Cardiac fibroblast (primary cell): Measurements from ENCODE around the gene VAMP8.
A peak's percentile ranks its signal among the peaks of the same experiment; 100 is the strongest.
"Not testable (repeated sequence)": the region's sequence is repeated elsewhere in the genome, so short reads cannot be mapped to it uniquely, and the experiment has no call there.

Experiments
- DNase-seq, 2 donors: peaks; one replicate each; pipeline versions ENCODE4 v3.0.0 to v3.0.0-alpha.2; 2010; ENCODE audit warnings: low read depth in 2 of 2
- H3K4me3 ChIP-seq, 2 donors: replicated peaks in 1 of 2; 1 replicate in 1 of 2; 2 replicates in 1 of 2; pipeline ENCODE4 v1.5.1; 2011; ENCODE audit warnings: low read depth in 2 of 2, low read length in 2 of 2, mild to moderate bottlenecking in 2 of 2, moderate library complexity in 1 of 2
- TF ChIP-seq, protein P1 (sequence below): IDR thresholded peaks from one replicate; pipeline ENCODE4 v1.5.1; 2011; ENCODE audit warnings: low read depth, mild to moderate bottlenecking, low read length, inconsistent platforms

VAMP8 gene

DNA sequence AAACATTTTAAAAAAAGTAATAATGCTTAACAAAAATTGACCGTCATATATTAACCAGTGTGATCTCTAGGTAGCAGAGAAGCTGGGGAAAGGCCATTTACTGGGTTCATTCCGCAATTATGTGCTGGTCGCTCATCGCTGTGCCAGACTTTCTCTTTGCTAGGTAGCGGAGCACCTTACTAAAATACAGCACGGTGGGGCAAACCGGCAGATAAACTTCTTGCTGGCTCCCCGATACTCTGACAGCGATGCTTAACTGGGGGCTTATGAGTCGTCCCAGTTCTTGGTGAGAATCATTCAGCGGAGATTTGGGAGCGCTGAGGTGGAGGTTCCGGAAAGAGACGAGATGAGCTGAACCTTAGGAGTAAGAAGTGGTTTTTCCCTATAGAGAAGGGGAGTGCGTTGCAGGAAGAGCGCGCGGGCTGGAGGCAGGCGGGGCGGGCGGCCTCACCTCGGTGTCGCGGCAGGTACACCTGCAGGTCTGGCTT, 33.9 kb downstream of the VAMP8 start:
- peak overlapping the region; percentile 67 to 82 for H3K4me3 ChIP-seq
- peak in 1 of 2 donors; percentile 20 for DNase-seq
- TF ChIP-seq, protein P1, sequence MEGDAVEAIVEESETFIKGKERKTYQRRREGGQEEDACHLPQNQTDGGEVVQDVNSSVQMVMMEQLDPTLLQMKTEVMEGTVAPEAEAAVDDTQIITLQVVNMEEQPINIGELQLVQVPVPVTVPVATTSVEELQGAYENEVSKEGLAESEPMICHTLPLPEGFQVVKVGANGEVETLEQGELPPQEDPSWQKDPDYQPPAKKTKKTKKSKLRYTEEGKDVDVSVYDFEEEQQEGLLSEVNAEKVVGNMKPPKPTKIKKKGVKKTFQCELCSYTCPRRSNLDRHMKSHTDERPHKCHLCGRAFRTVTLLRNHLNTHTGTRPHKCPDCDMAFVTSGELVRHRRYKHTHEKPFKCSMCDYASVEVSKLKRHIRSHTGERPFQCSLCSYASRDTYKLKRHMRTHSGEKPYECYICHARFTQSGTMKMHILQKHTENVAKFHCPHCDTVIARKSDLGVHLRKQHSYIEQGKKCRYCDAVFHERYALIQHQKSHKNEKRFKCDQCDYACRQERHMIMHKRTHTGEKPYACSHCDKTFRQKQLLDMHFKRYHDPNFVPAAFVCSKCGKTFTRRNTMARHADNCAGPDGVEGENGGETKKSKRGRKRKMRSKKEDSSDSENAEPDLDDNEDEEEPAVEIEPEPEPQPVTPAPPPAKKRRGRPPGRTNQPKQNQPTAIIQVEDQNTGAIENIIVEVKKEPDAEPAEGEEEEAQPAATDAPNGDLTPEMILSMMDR = no peak

DNA sequence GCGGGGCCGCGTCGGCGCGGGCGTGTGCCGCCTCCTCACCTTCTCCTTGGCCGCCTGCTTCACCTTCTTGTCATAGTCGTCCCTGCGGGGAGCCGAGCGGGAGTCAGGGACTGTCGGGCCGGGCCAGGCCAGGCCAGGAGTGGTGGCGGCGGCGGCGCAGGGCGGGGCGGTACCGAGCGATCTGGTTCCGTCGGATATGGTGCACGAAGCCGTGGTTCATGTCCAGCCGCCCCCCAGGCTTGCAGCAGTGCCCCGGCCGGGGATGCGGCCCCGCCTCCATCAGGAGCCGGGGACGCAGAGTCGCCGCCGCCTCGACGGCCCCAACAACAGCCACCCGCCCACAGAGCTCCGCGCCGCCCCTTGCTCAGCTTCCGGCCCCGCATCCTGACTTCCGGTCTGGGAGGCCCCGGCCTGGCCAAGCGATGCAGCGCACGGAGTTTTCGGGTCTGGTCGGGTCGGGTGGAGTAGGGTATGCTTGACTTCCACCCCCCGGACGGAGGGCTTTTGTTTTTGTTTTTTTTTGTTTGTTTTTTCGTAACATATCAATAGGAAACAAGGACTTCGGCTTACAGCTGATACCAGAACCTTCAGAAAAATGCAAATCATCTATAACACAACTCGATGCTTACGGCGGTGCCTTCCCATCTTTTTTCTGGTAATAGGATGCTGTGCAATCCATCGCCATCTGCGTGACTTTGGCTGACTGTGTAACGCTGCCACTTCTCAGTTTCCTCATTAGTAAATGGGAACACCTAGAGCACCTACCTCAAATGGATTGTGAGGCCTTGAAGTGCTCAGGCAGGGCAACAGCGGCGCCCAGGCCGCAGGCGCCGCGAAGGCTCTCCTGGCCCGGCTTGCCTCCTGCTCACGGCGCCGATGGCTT, 34.6 kb downstream of the VAMP8 start, which contains the start of gene C2orf68:
TSS of gene C2orf68 (minus strand) at position 362 of the 883 bp plus-strand sequence. CDS start at position 280, 82 bp downstream.
- peak; percentile 84 to 87 for DNase-seq
- TF ChIP-seq, protein P1 = no peak
- peak within 1 kb of the TSS; percentile 67 to 82 for H3K4me3 ChIP-seq

DNA sequence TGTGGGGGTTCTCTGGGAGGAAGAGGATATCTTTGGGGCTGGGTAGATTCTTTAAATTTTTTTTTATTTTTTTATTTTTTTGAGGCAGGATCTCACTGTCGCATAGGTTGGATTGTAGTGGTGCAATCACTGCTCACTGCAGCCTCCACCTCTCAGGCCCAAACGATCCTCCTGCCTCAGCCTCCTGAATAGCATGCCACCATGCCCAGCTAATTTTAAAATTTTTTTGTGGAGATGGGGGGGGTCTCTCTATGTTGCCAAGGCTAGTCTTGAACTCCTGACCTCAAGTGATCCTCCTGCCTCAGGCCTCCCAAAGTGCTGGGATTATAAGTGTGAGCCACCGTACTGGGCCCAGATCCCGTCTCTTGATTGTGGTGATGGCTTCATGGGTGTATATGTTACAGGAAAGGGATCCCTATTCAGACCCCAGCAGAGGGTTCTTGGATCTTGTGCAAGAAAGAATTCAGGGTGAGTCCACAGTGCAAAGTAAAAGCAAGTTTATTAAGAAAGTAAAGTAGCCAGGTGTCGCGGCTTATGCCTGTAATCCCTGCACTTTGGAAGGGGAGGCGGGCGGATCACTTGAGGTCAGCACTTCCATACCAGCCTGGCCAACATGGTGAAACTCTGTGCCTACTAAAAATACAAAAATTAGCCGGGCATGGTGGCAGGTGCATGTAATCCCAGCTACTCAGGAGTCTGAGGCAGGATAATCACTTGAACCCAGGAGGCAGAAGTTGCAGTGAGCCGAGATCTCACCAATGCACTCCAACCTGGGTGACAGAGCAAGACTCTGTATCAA, 36.5 kb downstream of the VAMP8 start:
- no peak overlapping the region for H3K4me3 ChIP-seq
- DNase-seq = no peak

DNA sequence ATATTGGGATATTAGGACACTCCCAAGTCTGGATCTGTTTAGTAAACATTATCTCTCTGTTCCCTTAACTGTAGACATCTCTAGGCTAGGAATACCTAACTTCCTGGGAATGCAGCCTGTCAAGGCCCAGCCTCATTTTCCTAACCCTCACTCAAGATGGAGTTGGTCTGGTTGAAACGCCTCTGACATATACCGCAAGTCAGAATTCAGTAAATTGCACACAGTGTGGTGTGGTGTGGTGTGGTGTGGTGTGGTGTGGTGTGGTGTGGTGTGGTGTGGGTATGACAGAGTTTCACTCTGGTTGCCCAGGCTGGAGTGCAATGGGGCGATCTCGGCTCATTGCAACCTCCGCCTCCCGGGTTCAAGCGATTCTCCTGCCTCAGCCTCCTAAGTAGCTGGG, 37.4 kb downstream of the VAMP8 start:
- DNase-seq, H3K4me3 ChIP-seq: not testable (repeated sequence)

More for the DNA sequence above, 36.5 kb downstream of the VAMP8 start:
- TF ChIP-seq, protein P1 = no peak

DNA sequence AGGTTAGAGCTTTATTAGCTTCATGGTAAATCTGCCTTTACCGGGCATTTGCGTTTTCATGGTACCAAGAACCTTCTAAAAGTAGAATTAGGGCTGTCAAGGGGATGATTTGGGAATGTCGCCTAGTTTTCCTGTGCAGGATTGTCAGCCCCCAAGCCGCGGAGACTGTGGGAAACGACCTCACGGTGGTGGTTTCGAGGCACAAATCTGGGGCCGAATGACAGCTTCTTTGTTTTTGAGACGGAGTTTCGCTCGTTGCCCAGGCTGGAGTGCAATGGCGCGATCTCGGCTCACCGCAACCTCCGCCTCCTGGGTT, 38.0 kb downstream of the VAMP8 start:
- TF ChIP-seq, protein P1 = no peak
- H3K4me3 ChIP-seq = no peak overlapping the region
- DNase-seq = no peak

DNA sequence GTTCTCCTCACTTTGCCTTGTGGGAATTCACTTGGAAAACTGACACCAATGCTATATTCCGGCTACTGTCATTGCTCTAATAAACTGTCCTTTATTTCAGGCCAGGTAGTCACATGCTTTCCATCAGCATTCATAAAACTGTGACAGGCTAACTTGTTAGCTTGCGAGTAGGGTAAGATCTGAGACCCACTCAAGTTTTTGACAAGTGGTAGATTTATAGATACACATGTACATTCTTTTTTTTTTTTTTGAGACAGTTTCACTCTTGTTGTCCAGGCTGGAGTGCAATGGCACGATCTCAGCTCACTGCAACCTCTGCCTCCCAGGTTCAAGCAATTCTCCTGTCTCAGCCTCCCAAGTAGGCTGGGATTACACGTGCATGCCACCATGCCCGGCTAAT, 40.3 kb downstream of the VAMP8 start:
- DNase-seq, H3K4me3 ChIP-seq: not testable (repeated sequence)

DNA sequence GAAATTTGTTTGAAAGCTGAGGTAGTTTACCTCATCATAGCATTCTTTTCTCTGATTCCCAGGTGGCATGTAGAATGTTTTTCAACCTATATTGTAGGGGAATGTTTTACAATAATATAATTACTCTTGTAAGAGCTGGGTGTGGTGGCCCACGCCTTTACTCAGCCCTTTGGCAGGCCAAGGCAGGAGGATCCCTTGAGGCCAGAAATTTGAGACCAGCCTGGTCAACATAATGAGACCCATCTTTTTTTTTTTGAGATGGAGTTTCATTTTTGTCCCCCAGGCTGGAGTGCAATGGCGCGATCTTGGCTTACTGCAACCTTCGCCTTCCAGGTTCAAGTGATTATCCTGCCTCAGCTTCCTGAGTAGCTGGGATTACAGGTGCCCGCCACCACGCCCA, 42.2 kb downstream of the VAMP8 start:
- no peak overlapping the region for H3K4me3 ChIP-seq
- no peak for DNase-seq
- TF ChIP-seq, protein P1 = no peak
